ENCODE data around the gene PLXNA2.

DNA sequence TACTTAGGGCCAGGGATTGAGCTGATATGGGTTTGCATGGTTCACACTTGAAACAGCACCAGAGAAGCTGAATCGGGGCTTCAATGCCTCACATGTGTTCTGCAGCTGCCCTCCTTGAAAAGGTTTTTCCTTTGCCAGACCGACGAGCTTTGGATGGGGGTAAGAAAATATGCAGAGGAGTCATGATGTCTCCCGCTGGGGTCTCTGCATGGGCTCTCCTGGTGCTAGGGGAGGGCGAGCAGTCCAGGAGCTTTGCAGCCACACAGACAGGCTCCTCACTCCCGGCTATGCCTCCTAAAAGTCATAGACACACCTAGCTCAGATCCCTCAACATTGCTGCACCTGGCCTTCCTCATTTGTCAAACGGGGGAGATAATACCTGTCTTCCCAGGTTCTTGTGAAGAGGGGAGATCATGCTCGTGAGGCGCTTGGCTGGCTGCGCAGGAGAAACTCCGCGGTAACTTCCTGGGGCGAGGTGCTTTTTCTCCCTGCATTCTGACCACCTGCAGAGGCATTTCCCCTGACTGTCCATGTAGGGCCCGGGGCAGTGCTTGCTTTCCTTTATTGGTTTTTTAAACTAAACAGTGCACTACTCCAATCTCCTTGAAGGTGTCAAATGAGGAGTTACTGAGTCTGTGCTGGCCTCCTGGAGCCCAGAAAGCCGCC lies 112.4 kb downstream of the PLXNA2 start:
- TF ChIP-seq, protein P1, sequence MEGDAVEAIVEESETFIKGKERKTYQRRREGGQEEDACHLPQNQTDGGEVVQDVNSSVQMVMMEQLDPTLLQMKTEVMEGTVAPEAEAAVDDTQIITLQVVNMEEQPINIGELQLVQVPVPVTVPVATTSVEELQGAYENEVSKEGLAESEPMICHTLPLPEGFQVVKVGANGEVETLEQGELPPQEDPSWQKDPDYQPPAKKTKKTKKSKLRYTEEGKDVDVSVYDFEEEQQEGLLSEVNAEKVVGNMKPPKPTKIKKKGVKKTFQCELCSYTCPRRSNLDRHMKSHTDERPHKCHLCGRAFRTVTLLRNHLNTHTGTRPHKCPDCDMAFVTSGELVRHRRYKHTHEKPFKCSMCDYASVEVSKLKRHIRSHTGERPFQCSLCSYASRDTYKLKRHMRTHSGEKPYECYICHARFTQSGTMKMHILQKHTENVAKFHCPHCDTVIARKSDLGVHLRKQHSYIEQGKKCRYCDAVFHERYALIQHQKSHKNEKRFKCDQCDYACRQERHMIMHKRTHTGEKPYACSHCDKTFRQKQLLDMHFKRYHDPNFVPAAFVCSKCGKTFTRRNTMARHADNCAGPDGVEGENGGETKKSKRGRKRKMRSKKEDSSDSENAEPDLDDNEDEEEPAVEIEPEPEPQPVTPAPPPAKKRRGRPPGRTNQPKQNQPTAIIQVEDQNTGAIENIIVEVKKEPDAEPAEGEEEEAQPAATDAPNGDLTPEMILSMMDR (IDR thresholded peaks at IDR 0.05; ENCODE audit: borderline replicate concordance, extremely low read depth, low read length, poor library complexity, severe bottlenecking), result no peak
- no peak for TF ChIP-seq EZH2 (IDR thresholded peaks at IDR 0.05; ENCODE audit: borderline replicate concordance, low read depth, low read length, severe bottlenecking)
